Myocyte (in vitro differentiated cells): ENCODE results near the gene WDR81. TPM values are rescaled to one million over a fixed set of nuclear protein-coding genes. Genes with fewer than 3 reads are reported as not detected.
A peak's percentile ranks its signal among the peaks of the same experiment; 100 is the strongest.

Experiments
- DNase-seq: peaks from one replicate; pipeline ENCODE4 v3.0.0-alpha.2; 2012; ENCODE audit warnings: low read depth
- total RNA-seq: library from RNA; depleted of rRNA; stranded (reverse); fragments of >200 nt; gene quantifications from 2 replicates; pipeline ENCODE4 v1.2.3, GENCODE V29; 2014

Gene WDR81
- total RNA-seq, 1 donor from 2014 or later, result 76.8 TPM

GRCh38 chr17:1713160-1713877, 11.2 kb upstream of the WDR81 start:
- DNase-seq, result peak; percentile 23

- peak; percentile 42 for DNase-seq
Measured at GRCh38 chr17:1713878-1714426, 10.6 kb upstream of the WDR81 start.

GRCh38 chr17:1714427-1714979, 10.0 kb upstream of the WDR81 start:
- peak; percentile 99 for DNase-seq

GRCh38 chr17:1714980-1715802, 9.3 kb upstream of the WDR81 start:
- peak; percentile 100 for DNase-seq

- no peak for DNase-seq
Measured at GRCh38 chr17:1715803-1716075, 8.8 kb upstream of the WDR81 start.

- DNase-seq, result peak; percentile 100
Measured at GRCh38 chr17:1716076-1716911, 8.2 kb upstream of the WDR81 start.

GRCh38 chr17:1716912-1717695, 7.4 kb upstream of the WDR81 start:
- peak; percentile 100 for DNase-seq

- peak; percentile 50 for DNase-seq
Measured at GRCh38 chr17:1718362-1719165, 5.9 kb upstream of the WDR81 start.

GRCh38 chr17:1720856-1721386, 3.6 kb upstream of the WDR81 start:
- peak; percentile 72 for DNase-seq

- peak; percentile 47 for DNase-seq
Measured at GRCh38 chr17:1722022-1722421, 2.5 kb upstream of the WDR81 start.

- peak; percentile 28 for DNase-seq
Measured at GRCh38 chr17:1724869-1725641, 551 bp downstream of the WDR81 start.

GRCh38 chr17:1725642-1726511, 1.4 kb downstream of the WDR81 start:
- DNase-seq, result no peak

- peak; percentile 28 for DNase-seq
Measured at GRCh38 chr17:1726626-1727257, 2.2 kb downstream of the WDR81 start.

- DNase-seq, result no peak
Measured at GRCh38 chr17:1727258-1727789, 2.8 kb downstream of the WDR81 start.

- DNase-seq, result no peak
Measured at GRCh38 chr17:1727876-1728630, 3.5 kb downstream of the WDR81 start.

GRCh38 chr17:1729966-1730325, 5.4 kb downstream of the WDR81 start:
- no peak for DNase-seq
